Calu3 (cell line): ENCODE data around the gene CCL4. TPM values are rescaled to one million over a fixed set of nuclear protein-coding genes. Genes with fewer than 3 reads are reported as not detected.
"Not testable (repeated sequence)": the region's sequence is repeated elsewhere in the genome, so short reads cannot be mapped to it uniquely, and the experiment has no call there.

ENCODE experiments used
- BruUV-seq: library from RNA; stranded (reverse); fragments of 400-500 nt; replicated peaks from 2 replicates; lab custom pipeline; 2021; lab: Mats Ljungman, UMichigan
- CTCF ChIA-PET: fragments of 300-600 bp; sonication (Branson Sonifier 250); formaldehyde crosslinking; loops from one replicate; lab custom pipeline; 2022; ENCODE audit warnings: antibody characterized with exemption; lab: Charles Lee
- DNase-seq: peaks from one replicate; pipeline ENCODE4 v3.0.0; 2022
- H3K27ac Mint-ChIP-seq: one replicate; pipeline ENCODE4 v1.8.0; 2022; ENCODE audit warnings: mixed read lengths; ENCODE audit not compliant: unreplicated experiment
- H3K27me3 Mint-ChIP-seq: one replicate; pipeline ENCODE4 v1.8.0; 2022; ENCODE audit warnings: mixed read lengths; ENCODE audit not compliant: unreplicated experiment
- H3K36me3 Mint-ChIP-seq: one replicate; pipeline ENCODE4 v1.8.0; 2022; ENCODE audit warnings: mild to moderate bottlenecking, moderate library complexity, mixed read lengths; ENCODE audit not compliant: insufficient read depth, unreplicated experiment
- H3K4me1 Mint-ChIP-seq: one replicate; pipeline ENCODE4 v1.8.0; 2022; ENCODE audit warnings: mild to moderate bottlenecking, low read depth, mixed read lengths; ENCODE audit not compliant: unreplicated experiment
- H3K4me3 Mint-ChIP-seq: one replicate; pipeline ENCODE4 v1.8.0; 2022; ENCODE audit warnings: mild to moderate bottlenecking, low read depth, moderate library complexity, mixed read lengths; ENCODE audit not compliant: unreplicated experiment
- H3K9me3 Mint-ChIP-seq: one replicate; pipeline ENCODE4 v1.8.0; 2022; ENCODE audit warnings: low read depth, mixed read lengths; ENCODE audit not compliant: unreplicated experiment
- CTCF ChIP-seq: fragments of 200-600 bp; IDR thresholded peaks from one replicate; pipeline ENCODE4 v1.8.0; 2022; ENCODE audit warnings: antibody characterized with exemption; ENCODE audit not compliant: unreplicated experiment
- intact Hi-C: fragments of 100-400 bp; cut with micrococcal nuclease; formaldehyde crosslinking; loops from one replicate; pipeline ENCODE4 v1.10.0; 2022; ENCODE audit not compliant: unreplicated experiment
- total RNA-seq: library from RNA; stranded (reverse); gene quantifications from 2 replicates; pipeline ENCODE4 v1.2.3, GENCODE V29; 2022

CCL4 gene
- total RNA-seq, 1 experiment from 2014 or later: not detected

DNA sequence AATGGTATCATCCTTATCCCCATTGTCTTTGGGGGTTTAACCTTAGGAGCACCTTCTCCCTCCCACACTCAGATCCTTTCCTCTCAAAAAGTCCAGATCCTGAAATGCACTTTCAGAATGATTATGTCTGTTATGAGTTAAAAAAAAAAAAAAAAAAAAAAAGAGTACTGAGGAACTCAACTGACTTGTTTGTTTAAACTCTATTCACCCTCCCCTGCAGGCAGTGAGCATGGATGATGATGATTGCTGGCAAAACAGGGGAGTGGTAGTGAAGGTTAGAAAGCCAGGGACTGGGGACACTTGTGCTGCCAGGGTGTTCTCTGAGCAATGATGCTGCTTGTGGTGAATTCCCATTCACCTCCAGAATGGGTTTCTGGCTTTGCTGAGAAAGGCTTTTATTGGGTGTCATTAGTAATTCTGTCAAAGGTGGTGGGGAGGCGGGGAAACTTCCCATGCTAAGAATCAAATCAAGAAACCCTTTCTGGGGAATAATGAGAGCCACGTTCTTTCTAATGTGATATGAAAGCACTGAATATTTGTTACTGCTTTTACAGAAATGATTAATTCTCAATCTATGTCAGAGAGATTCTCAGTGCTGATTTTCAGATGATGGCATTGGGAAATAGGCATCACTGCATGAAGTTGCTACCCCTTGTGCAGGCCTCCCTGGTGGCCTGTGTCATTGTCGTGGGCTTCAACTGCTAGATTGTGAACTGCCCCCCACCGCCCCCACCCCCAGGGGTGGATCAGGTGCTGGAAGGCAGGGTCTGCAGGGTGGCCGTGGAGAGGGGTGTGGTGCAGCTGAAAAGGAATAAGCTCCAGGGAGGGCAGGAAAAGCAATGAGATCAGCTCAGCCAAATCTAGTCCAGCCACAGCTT lies 14.1 kb downstream of the CCL4 start:
- DNase-seq: no peak
- no peak for TF ChIP-seq CTCF
- Mint-ChIP-seq H3K27ac (no peak overlapping the region), H3K9me3 (peaks cover 3% of the 10 kb centered on the region), H3K4me1 (no peaks in the 10 kb centered on the region), H3K4me3 (no peak overlapping the region), H3K27me3 (peaks cover 89% of the 10 kb centered on the region), H3K36me3 (no peaks in the 10 kb centered on the region)
- CTCF ChIA-PET: interaction anchor here (0.6 kb wide), 1 partner anchor 587 kb away, joined by 3 read pairs; no protein-coding TSS in a partner anchor
- intact Hi-C loops: no loop called here
- BruUV-seq: no TSS peak

DNA sequence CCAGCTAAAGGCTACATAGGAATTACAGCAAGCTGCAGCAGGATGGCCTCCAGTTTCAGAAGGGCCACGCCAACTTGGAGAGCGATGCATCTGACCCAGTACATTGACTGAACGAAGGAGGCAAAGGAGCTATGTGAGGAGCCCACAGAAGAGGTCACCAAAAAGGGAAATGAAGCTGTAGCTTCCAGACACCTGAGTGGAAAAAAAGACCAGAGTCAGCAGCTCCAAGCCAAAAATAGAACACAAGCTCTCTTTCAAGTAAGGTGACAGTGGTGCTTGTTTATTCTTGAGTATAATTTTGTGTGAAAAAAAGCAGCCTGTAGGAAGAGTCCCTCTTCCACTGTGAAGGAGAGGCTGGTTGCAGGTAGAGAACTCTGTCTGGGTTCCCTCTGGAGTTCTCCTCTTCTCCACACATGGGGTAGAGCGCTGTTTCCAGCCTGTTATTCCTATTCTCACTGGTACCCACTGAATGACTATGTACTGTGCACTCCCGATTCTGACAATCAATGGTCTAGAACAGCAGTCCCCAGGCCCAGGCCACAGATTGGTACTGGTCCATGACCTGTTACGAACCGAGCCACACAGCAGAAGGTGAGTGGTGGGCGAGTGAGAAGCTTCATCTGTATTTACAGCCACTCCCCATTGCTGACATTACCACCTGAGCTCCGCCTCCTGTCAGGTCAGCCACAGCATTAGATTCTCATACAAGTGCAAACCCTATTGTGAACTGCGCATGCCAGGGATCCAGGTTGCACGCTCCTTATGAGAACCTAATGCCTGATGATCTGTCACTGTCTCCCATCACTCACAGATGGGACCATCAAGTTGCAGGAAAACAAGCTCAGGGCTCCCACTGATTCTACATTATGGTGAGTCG lies 15.1 kb downstream of the CCL4 start:
- intact Hi-C loops: no loop called here
- no peaks in the 10 kb centered on the region for H3K36me3 Mint-ChIP-seq
- peaks cover 93% of the 10 kb centered on the region for H3K27me3 Mint-ChIP-seq
- no peaks in the 10 kb centered on the region for H3K4me1 Mint-ChIP-seq
- no peak for TF ChIP-seq CTCF
- DNase-seq: no peak
- peaks cover 3% of the 10 kb centered on the region for H3K9me3 Mint-ChIP-seq
- no TSS peak for BruUV-seq
- H3K4me3 Mint-ChIP-seq: no peak overlapping the region
- no peak overlapping the region for H3K27ac Mint-ChIP-seq
- CTCF ChIA-PET: no interaction called here

DNA sequence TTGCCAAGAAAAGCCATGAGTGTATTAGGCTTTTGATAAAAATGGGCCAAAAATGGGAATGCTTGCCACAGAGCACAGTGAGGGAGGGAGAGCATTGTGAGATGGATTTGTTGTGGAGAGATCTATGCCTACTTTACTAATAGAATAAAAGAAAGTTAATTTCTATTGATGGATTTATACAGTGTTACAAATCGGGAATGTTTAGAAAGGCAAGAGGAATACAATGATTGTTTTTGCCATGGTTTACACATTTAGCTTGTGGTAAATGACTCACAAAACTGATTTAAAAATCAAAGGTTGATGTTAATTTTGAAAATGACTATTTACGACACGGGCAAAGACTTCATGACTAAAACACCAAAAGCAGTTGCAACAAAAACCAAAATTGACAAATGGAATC lies 16.6 kb downstream of the CCL4 start:
- no TSS peak for BruUV-seq
- Mint-ChIP-seq H3K27me3 (peaks cover 80% of the 10 kb centered on the region), H3K4me3 (no peak overlapping the region), H3K27ac (no peak overlapping the region), H3K4me1 (no peaks in the 10 kb centered on the region), H3K9me3 (no peaks in the 10 kb centered on the region), H3K36me3 (no peaks in the 10 kb centered on the region)
- no peak for TF ChIP-seq CTCF
- DNase-seq: no peak
- intact Hi-C loops: no loop called here
- CTCF ChIA-PET: interaction anchor here (1.8 kb wide), 1 partner anchor 92 kb away, joined by 3 read pairs; no protein-coding TSS in a partner anchor

- intact Hi-C loops, H3K27ac Mint-ChIP-seq, BruUV-seq, H3K9me3 Mint-ChIP-seq, DNase-seq, H3K4me3 Mint-ChIP-seq, H3K4me1 Mint-ChIP-seq, H3K36me3 Mint-ChIP-seq: not testable (repeated sequence)
- peaks cover 72% of the 10 kb centered on the region for H3K27me3 Mint-ChIP-seq
- CTCF ChIA-PET: interaction anchor here (1.8 kb wide), 1 partner anchor 93 kb away, joined by 3 read pairs; no protein-coding TSS in a partner anchor
Observed at GRCh38 chr17:36121099-36121498, 17.5 kb downstream of the CCL4 start.
